Left hindlimb (tissue), 1 donor: ENCODE results near the gene TOMM34.

Experiments
- DNase-seq: peaks from one replicate; pipeline ENCODE4 v3.0.0-alpha.2; 2018

The TOMM34 gene

DNA sequence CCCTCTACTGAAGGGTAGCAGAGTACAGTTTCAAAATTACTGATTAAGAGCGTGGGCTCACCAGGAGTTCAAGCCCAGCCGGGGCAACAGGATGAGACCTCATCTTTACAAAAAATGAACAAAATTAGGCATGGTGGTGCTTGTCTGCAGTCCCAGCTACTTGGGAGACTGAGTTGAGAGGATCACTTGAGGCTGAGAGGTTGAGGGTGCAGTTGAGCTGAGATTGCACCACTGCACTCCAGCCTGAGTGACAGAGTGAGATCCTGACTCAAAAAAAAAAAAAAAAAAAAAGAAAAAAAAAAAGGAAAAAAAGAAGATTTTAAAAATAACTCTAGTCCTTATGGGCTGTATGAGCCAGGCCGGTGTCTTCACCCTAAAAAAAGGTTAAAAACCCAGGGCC is 31.6 kb downstream of the TOMM34 start:
- DNase-seq = no peak

DNA sequence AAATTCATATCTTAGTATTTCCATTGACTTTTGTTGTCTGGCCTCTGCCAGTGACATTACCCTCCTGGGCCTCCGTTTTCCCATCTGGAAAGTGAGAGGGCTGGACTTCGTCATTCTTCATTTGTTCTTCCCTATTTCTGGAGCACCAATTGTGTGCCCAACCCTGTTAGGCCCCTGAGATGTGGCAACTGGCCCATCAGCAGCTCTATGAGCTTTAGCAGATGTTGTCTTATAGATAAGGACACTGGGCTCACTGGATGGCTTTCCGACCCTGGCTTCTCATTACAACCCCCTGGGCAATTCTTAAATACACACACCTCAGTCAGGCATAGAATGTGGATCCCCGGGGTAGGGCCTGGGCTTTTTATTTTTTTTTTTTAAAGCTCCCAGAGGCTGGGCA is 35.7 kb downstream of the TOMM34 start:
- DNase-seq = no peak

- DNase-seq = no peak
Measured at GRCh38 chr20:44921447-44921846, 38.8 kb downstream of the TOMM34 start.

- DNase-seq = no peak
Measured at GRCh38 chr20:44918761-44919160, 41.4 kb downstream of the TOMM34 start.

- no peak for DNase-seq
Measured at GRCh38 chr20:44918342-44918741, 41.9 kb downstream of the TOMM34 start.

DNA sequence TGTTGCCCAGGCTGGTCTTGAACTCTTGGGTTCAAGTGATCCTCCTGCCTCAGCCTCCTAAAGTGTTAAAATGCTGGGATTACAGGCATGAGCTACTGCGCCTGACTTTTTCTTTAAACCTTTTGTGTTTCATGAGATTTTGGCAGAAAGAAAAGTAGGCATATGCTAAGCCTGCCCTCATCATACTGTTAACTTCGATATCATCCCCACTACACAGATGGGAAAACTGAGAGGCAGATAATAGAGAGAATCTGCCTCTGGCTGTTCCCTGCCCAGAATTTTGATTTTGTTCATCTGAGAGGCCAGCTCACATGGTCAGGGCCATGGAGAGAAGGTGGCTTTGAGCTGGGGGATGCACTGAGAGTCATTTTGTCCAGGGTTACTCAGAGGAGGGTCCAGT is 42.8 kb downstream of the TOMM34 start:
- no peak for DNase-seq

DNA sequence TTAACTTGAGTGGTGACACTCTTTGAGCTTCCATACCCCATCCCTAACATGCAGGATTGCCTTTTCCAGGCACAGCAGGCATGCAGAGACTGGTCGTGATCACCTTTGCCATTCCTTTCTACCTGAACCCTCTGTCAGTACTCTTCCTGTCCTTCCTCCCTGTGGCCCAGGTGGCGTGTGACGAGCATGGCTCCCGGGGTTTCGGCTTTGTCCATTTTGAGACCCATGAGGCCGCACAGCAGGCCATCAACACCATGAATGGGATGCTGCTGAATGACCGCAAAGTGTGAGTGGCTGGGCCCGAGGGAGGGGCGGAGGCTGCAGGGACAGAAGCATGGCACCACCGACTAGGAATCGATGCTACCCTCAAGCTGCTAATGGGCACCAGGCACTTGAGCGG is 43.6 kb downstream of the TOMM34 start:
- DNase-seq = no peak

- no peak for DNase-seq
Measured at GRCh38 chr20:44914924-44915323, 45.3 kb downstream of the TOMM34 start.

DNA sequence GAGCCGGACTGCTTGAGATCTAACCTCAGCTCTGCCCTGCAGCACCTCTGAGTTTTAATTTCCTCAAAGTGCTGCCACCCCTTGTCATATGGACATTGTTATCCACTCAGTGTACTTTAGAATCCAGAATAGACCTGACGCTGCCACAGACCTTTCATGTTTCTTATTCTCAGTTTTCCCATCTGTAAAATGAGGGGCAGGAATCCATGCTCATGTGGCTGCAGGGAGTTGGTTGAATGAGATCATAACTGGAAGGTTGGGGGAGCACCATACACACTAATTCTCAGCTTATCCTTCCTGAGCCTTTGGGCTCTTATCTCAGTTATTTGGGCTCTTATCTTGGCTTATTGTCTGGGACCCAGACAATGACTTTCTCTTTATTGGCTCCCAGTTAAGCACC is 48.0 kb downstream of the TOMM34 start:
- no peak for DNase-seq

DNA sequence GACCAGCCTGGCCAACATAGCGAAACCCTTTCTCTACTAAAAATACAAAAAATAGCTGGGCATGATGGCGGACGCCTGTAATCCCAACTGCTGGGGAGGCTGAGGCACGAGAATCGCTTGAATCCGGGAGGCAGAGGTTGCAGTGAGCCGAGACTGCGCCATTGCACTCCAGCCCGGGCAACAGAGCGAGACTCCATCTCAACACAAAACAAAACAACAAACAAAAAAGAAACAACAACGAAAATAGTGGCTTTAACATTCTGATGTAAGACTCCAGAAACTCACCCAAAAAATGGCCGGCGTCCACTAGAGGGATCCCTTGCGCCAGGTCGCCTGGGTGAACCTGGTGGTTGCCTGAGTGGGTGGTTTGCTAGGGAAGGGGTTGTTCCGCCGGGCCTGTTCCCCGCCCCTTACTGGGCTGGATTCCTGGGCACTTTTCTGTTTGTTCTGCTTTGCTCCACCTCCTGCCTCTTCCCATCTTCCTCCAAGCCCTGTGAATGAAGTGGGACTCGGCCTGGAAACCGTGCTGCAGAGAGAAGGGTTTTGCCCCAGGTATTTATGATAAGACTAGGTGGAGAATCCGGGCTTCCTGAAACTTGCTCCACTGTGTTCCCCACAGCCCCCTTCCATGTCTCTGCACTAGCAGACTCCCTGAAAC is 48.8 kb downstream of the TOMM34 start:
- DNase-seq = no peak

DNA sequence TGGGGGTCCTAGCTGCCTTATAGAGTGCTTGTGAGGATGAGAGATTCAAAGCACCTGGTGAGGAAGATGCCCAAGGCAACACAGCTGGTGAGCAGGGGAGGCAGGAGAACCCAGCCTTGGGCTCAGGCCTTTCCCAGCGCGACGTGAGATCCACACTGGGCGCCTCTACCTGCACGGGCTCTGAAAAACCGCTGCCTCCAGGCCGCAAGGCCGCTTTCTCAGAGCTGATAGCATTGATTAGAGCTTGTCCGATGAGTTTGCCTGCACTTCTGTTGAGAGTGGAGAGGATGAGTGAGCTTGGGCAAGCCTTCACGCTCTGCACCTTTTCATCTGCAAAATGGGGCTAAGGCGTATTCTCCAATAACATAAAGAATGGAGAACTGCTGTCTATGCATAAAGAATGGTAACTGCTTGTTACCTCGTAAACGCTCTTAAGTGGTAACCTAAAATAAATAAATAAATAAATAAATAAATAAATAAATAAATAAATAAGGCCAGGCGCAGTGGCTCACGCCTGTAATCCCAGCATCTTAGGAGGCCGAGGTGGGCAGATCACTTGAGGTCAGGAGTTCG is 49.4 kb downstream of the TOMM34 start:
- DNase-seq = no peak

DNA sequence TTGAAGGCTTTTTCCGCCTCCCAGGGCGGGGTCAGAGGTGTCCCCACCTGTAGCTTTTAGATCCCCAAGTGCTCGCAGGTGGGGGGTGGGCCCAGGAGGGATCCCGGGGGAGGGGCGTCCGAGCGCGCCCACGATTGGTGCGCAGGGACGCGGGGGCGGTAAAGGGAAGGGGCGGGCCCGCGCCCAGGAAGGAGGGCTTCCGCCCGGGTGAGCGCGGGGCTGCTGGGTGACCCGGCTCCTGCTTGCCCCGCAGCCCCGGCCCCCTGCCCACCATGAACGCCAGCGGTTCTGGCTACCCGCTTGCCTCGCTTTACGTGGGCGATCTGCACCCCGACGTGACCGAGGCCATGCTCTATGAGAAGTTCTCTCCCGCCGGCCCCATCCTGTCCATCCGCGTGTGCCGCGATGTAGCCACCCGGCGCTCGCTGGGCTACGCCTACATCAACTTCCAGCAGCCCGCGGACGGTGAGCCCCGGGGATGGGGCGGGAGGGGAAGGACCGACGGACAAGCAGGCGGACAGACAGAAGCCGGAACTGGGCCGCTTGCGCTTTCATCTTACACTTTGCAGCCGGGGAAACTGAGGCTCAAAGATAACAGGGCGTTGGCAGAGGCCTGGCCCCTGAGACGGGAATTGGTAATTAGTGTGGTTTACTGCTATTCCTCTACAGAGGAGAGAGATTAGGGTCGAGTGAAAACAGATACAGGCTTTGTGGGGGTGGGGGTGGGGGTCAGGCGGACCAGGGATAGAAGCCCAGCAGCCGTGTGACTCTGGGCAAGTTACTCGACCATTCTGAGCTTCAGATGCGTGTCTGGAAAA is 50.1 kb downstream of the TOMM34 start, which contains the start of gene PABPC1L:
Gene PABPC1L (plus strand): TSS at position 189 of the 818 bp plus-strand sequence. CDS start 84 bp downstream, at position 273.
- DNase-seq = peak; percentile 70

DNA sequence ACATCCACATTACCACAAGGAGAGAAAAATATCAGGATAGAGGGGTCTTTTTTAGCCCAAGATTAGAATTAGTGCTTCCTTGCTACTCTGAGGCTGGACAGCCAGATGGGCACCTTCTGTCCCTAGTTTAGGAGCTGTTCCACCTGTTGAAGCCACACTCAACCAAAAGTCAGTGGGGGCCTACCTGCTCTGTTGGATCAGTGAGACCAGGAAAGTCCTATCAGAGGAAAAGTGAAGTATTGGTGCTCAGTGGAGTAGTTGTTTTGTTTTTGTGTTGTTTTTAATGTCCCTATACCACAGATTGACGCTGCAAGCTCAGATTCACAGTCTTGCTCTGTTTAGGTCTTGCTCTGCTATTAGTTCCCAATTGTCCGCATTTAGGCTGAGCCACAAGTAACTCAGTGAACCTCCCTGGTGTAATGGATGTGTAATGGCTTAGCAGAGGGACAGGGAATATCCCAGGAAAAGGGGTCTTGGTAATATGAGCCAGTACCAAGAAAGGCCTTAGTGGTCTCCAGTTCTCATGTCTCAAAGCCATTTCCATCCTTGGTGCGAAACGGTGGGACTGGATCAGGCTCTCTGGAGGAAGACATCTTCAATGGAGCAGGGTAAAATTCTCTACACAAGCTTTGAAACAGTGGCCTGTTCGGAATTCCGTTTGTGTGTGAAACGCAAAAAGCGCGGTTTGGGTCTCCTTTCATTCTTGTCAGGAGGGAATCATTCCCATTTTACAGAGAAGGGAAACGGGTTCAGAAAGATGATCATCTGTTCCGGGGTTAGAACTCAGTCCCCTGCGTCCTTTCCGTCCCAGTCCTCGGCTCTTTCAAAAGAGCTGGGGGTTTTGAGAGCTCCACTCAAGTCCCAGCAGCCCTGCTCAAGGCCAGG is 51.0 kb downstream of the TOMM34 start:
- DNase-seq = no peak

DNA sequence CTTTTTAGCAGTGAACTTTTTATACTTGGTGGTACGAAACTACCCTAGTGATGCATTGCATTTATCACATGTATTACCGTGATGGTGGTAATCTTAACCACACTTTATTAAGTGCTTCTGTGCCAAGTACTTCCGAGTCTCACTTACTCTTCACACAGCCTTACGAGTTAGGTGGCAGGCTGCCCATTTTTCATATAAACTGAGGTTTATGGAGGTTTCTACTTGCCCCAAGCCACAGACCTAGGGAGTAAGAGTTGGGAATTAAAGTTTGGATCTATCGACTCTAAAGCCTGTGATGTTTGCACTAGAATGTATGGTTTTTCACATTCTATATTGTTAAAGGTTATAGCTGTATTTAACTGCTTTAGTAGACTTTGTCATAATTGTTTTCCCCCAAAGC is 55.8 kb downstream of the TOMM34 start:
- no peak for DNase-seq

GRCh38 chr20:44901974-44902373 is 58.2 kb downstream of the TOMM34 start:
- DNase-seq = no peak

- no peak for DNase-seq
Measured at GRCh38 chr20:44900231-44900854, 59.9 kb downstream of the TOMM34 start.

GRCh38 chr20:44897133-44897532 is 63.1 kb downstream of the TOMM34 start:
- DNase-seq = no peak

- no peak for DNase-seq
Measured at GRCh38 chr20:44896583-44896982, 63.6 kb downstream of the TOMM34 start.

- no peak for DNase-seq
Measured at GRCh38 chr20:44894959-44895358, 65.2 kb downstream of the TOMM34 start.
